K562 (cell line): ENCODE data around the gene CCDC97. TPM values are rescaled to one million over a fixed set of nuclear protein-coding genes. Genes with fewer than 3 reads are reported as not detected.

ENCODE experiments used
- ATAC-seq: fragments of 200-7000 bp; cut with Tn5 transposase; 3 replicates; pipeline ENCODE4 v1.9.1; 2020; ENCODE audit warnings: moderate library complexity
- BruUV-seq: library from RNA; stranded (reverse); fragments of 400-500 nt; replicated peaks from 2 replicates; lab custom pipeline; 2021; lab: Mats Ljungman, UMichigan
- CTCF ChIA-PET: fragments of 300-600 bp; formaldehyde crosslinking; extraction: SDS; loops from one replicate; lab custom pipeline; 2021; ENCODE audit warnings: low intra/inter-chr PET ratio; lab: Yijun Ruan, JAX
- POLR2A ChIA-PET: fragments of 300-600, 350-650 bp; sonication (Branson Sonifier 250); formaldehyde crosslinking; extraction: SDS; loops from one replicate; lab custom pipeline; 2021; ENCODE audit warnings: antibody characterized with exemption, inconsistent platforms; lab: Yijun Ruan, JAX
- DNase-seq, 4 experiments: peaks; one replicate each; pipeline versions ENCODE4 v3.0.0 to v3.0.0-alpha.2; 2011 to 2018; ENCODE audit warnings: low spot score in 3 of 4, mixed read lengths in 3 of 4; ENCODE audit errors: extremely low read depth in 1 of 4
- FAIRE-seq: peaks from 2 replicates; lab custom pipeline; 2011; peaks lifted over from hg19 to GRCh38; lab: Jason Lieb, UNC
- H2AFZ ChIP-seq: 2 replicates; pipeline ENCODE4 v1.6.0; 2011; ENCODE audit warnings: low read depth, low read length, control low read depth, inconsistent platforms
- H3K27ac ChIP-seq: fragments of 200-600 bp; 3 replicates; pipeline ENCODE4 v1.8.0; 2011; ENCODE audit warnings: low read depth, mild to moderate bottlenecking, control low read depth, inconsistent platforms, low read length, moderate library complexity, mixed read lengths; ENCODE audit errors: extremely low read depth
- H3K27me3 ChIP-seq, 2 experiments: fragments of 300-600 bp in 1 of 2; 2 replicates in 1 of 2; 3 replicates in 1 of 2; pipeline versions ENCODE4 v1.6.0 to v1.8.0; 2011; ENCODE audit warnings: inconsistent platforms in 2 of 2, low read length in 2 of 2, mild to moderate bottlenecking in 1 of 2, mixed read lengths in 1 of 2, moderate library complexity in 1 of 2; ENCODE audit not compliant: control insufficient read depth in 2 of 2, insufficient read depth in 2 of 2
- H3K36me3 ChIP-seq: fragments of 300-600 bp; 3 replicates; pipeline ENCODE4 v1.8.0; 2011; ENCODE audit warnings: mild to moderate bottlenecking, low read length, inconsistent platforms; ENCODE audit not compliant: control insufficient read depth, insufficient read depth
- H3K4me1 ChIP-seq, 2 experiments: fragments of 200-600 bp in 1 of 2; replicated peaks in 1 of 2; 2 replicates in 1 of 2; 3 replicates in 1 of 2; pipeline versions ENCODE4 v1.5.1 to v1.8.0; 2011; ENCODE audit warnings: inconsistent platforms in 2 of 2, low read length in 2 of 2, mild to moderate bottlenecking in 1 of 2, mixed read lengths in 1 of 2, moderate library complexity in 1 of 2; ENCODE audit not compliant: control insufficient read depth in 2 of 2, insufficient read depth in 2 of 2
- H3K4me2 ChIP-seq: 2 replicates; pipeline ENCODE4 v1.6.1; 2011; ENCODE audit warnings: low read length, control low read depth, inconsistent platforms, mixed read lengths; ENCODE audit not compliant: insufficient read depth
- H3K4me3 ChIP-seq: fragments of 200-600 bp; sonication (generic), shearing (Covaris generic); 2 replicates; pipeline ENCODE4 v1.5.1; 2016; ENCODE audit warnings: control low read depth, inconsistent platforms
- H3K79me2 ChIP-seq: fragments of 200-600 bp; 3 replicates; pipeline ENCODE4 v1.8.0; 2011; ENCODE audit warnings: low read length, inconsistent platforms; ENCODE audit not compliant: control insufficient read depth, insufficient read depth
- H3K9ac ChIP-seq, 2 experiments: 2 replicates each; pipeline versions ENCODE4 v1.6.0 to v1.6.1; 2011; ENCODE audit warnings: low read depth in 2 of 2, low read length in 2 of 2, control low read depth in 1 of 2, inconsistent platforms in 1 of 2, mild to moderate bottlenecking in 1 of 2, mixed read lengths in 1 of 2; ENCODE audit not compliant: insufficient read depth in 1 of 2
- H3K9me1 ChIP-seq: one replicate; pipeline ENCODE4 v1.6.0; 2011; ENCODE audit warnings: inconsistent platforms, mild to moderate bottlenecking, low read length, moderate library complexity; ENCODE audit not compliant: control insufficient read depth, insufficient read depth
- H3K9me3 ChIP-seq: replicated peaks from 2 replicates; pipeline ENCODE4 v1.5.1; 2011; ENCODE audit warnings: low read depth, low read length, inconsistent platforms; ENCODE audit not compliant: control insufficient read depth, insufficient read depth
- H4K20me1 ChIP-seq: replicated peaks from 2 replicates; pipeline ENCODE4 v1.6.1; 2011; ENCODE audit warnings: low read length, inconsistent platforms, mixed read lengths; ENCODE audit not compliant: control insufficient read depth, insufficient read depth
- CHD2 ChIP-seq: IDR thresholded peaks from 2 replicates; pipeline ENCODE4 v1.6.1; 2011; ENCODE audit warnings: low read depth, low read length
- MAZ ChIP-seq, 2 experiments: fragments of 450-650 bp in 1 of 2; sonication (generic) in 1 of 2; formaldehyde crosslinking; IDR thresholded peaks in 1 of 2; conservative IDR thresholded peaks in 1 of 2; 2 replicates each; pipeline versions ENCODE4 v1.4.0 to v1.5.0; 2020; ENCODE audit warnings: mild to moderate bottlenecking in 1 of 2, missing genetic modification reagents in 1 of 2
- MXI1 ChIP-seq: IDR thresholded peaks from 2 replicates; pipeline ENCODE4 v1.6.1; 2011; ENCODE audit warnings: low read depth, mild to moderate bottlenecking, improper control_type of control experiment, low read length
- MYNN ChIP-seq, 2 experiments: sonication (generic); formaldehyde crosslinking in 1 of 2; IDR thresholded peaks; 2 replicates each; pipeline versions ENCODE4 v1.5.0 to v1.6.1; 2016 to 2020; ENCODE audit warnings: antibody characterized with exemption in 1 of 2, missing genetic modification reagents in 1 of 2
- RBM34 ChIP-seq: fragments of 200-400 bp; formaldehyde crosslinking; IDR thresholded peaks from 2 replicates; pipeline ENCODE4 v1.6.1; 2018; ENCODE audit warnings: low read length, borderline replicate concordance; ENCODE audit not compliant: insufficient read depth
- SLC30A9 ChIP-seq: fragments of 250-450 bp; sonication (Bioruptor Pico); IDR thresholded peaks from 2 replicates; pipeline ENCODE4 v1.8.0; 2022; ENCODE audit warnings: mild to moderate bottlenecking, moderate library complexity
- SMC3 ChIP-seq: conservative IDR thresholded peaks from 2 replicates; pipeline ENCODE4 v1.6.1; 2011; ENCODE audit warnings: low read depth, low read length, improper control_type of control experiment; ENCODE audit not compliant: insufficient read depth
- STAG1 ChIP-seq: sonication (generic); formaldehyde crosslinking; IDR thresholded peaks from 2 replicates; pipeline ENCODE4 v1.5.0; 2020; ENCODE audit warnings: missing genetic modification reagents, borderline replicate concordance
- ZFX ChIP-seq: sonication (generic); formaldehyde crosslinking; IDR thresholded peaks from 2 replicates; pipeline ENCODE4 v1.8.0; 2022; ENCODE audit warnings: mild to moderate bottlenecking, missing genetic modification reagents, moderate library complexity
- WGBS: fragments of 100-300 bp; shearing (Covaris generic); methylation state at CpG from one replicate; pipeline ENCODE4 v1.1.6; 2016; ENCODE audit warnings: low coverage, mixed read lengths; ENCODE audit not compliant: insufficient coverage; ENCODE audit errors: missing lambda C conversion rate; 5-methylcytosine and 5-hydroxymethylcytosine counted together
- in situ Hi-C: fragments of 300-500 bp; cut with MboI; formaldehyde crosslinking; loops from 4 replicates; pipeline ENCODE4 v1.15.0; 2018; ENCODE audit warnings: inconsistent platforms, mixed read lengths
- intact Hi-C: fragments of 100-400 bp; cut with micrococcal nuclease; formaldehyde crosslinking; loops from 2 replicates; pipeline ENCODE4 v1.14.2; 2022
- polyA plus RNA-seq, 8 experiments: library from polyadenylated mRNA; depleted of rRNA in 4 of 8; stranded (reverse) in 5 of 8; unstranded in 3 of 8; fragments of >200 nt; fragmentation: Nextera tagmentation in 2 of 8; fragmentation: Illumina TruSeq in 1 of 8; extraction: Ambion mirVana in 2 of 8; extraction: Trizol in 1 of 8; gene quantifications; 2 replicates each; pipeline versions ENCODE4 v1.2.1 to v1.2.3, GENCODE V29; 2011 to 2014; ENCODE audit warnings: inconsistent platforms in 1 of 8, missing spikeins in 1 of 8
- total RNA-seq, 7 experiments: library from RNA; depleted of rRNA in 6 of 7; stranded (reverse); fragments of >200 nt in 6 of 7; fragmentation: Illumina TruSeq in 2 of 7; extraction: Trizol in 2 of 7; gene quantifications; 2 replicates each; pipeline versions ENCODE4 v1.2.1 to v1.2.3, GENCODE V29; 2011 to 2021; ENCODE audit warnings: low replicate concordance in 1 of 7
- TF ChIP-seq, protein P1 (sequence below), 2 experiments: fragments of 450-650 bp in 1 of 2; sonication (generic) in 1 of 2; formaldehyde crosslinking in 1 of 2; IDR thresholded peaks in 1 of 2; conservative IDR thresholded peaks in 1 of 2; 2 replicates each; pipeline versions ENCODE4 v1.6.1 to v1.8.1; 2016 to 2023; ENCODE audit warnings: mild to moderate bottlenecking in 2 of 2, moderate library complexity in 2 of 2, inconsistent platforms in 1 of 2, missing genetic modification reagents in 1 of 2
- TF ChIP-seq, protein P2 (sequence below), 2 experiments: fragments of 450-650 bp; IDR thresholded peaks; 2 replicates each; pipeline ENCODE4 v1.6.1; 2016
- TF ChIP-seq, protein P3 (sequence below): fragments of 450-650 bp; formaldehyde crosslinking; IDR thresholded peaks from 2 replicates; pipeline ENCODE4 v1.4.0; 2020; ENCODE audit warnings: mild to moderate bottlenecking, moderate library complexity
- TF ChIP-seq, protein P4 (sequence below): fragments of 250-450 bp; sonication (Bioruptor Pico); IDR thresholded peaks from 2 replicates; pipeline ENCODE4 v1.5.0; 2020; ENCODE audit warnings: mild to moderate bottlenecking

CCDC97 gene
- total and polyA plus RNA-seq, 9 of the 15 experiments (the other 6 are each of a cell fraction or from before 2014, with no cell fraction given), result 0.60 to 16.5 (median 7.0) TPM

DNA sequence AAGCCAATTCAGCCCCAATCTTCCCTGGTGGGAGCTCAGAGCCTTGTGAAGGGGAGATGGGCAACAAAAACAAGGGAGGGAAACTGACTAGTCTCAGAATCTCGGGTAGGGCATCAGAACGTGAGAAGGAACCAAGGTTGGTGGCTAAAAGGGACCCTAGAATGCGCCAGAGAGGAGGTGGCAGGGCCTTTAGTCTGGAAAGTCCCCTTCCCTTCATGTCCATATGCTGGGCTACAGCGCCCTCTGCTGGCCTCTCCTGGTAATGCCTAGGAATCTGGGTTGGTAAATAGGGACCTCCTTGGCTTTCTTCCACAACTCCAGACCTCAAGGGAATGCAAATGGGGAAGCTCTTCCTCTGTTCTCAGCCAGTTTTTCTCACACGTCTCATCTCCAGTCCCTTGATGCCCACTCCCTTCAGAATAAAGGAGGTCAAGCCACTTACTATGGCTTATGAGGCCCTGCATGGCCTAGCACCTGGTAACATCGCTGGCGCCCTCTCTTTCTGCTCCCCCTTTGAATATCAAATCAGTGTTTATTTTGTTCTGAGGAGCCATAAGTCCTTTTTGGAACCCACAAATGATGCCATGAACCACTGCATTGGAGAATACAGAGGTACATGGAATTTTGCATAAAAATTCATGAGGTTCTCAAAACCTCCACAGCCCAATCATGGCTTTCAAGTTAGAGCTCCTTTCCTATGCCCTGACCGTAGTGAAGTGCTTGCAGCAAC is 1.4 kb upstream of the CCDC97 start:
- peak overlapping the region; percentile 88 to 93; a peak in 2 of 4 replicates for H3K9ac ChIP-seq
- DNase-seq (peak; percentile 64 to 91 (median 70)), ATAC-seq (peak; percentile 78), FAIRE-seq (peak; percentile 88)
- peak overlapping the region; percentile 91 for H3K4me2 ChIP-seq
- ChIA-PET CTCF (interaction anchor here (0.5 to 1.7 kb wide), 4 partner anchors 104 to 182 kb away, joined by 3 to 13 read pairs (median 3); partner anchors contain the start of gene ERICH4), POLR2A (interaction anchor here (0.6 to 2.2 kb wide), 10 partner anchors 8 to 712 kb away, joined by 3 to 8 read pairs (median 3); partner anchors contain the start of gene HNRNPUL1)
- peaks cover 34% of the 10 kb centered on the region for H3K79me2 ChIP-seq
- no peak overlapping the region for H3K4me3 ChIP-seq
- intact Hi-C loops, result loop anchor here (5.0 kb wide), 2 partner anchors 44 to 106 kb away; partner anchors contain the start of gene TGFB1
- peaks cover 11 to 12% of the 10 kb centered on the region in 2 experiments; a peak in 4 of 5 replicates for H3K4me1 ChIP-seq
- H4K20me1 ChIP-seq, result peaks cover 7% of the 10 kb centered on the region; the same call in 1 of the 2 replicates
- H3K9me1 ChIP-seq, result no peaks in the 10 kb centered on the region
- 23% methylated on average over 7 of the region's 8 CpGs for WGBS
- H3K27me3 ChIP-seq, result no peaks in the 10 kb centered on the region
- H3K27ac ChIP-seq, result peak overlapping the region; percentile 88
- no TSS peak for BruUV-seq
- H3K9me3 ChIP-seq, result no peaks in the 10 kb centered on the region
- H2AFZ ChIP-seq, result no peak overlapping the region
- peaks cover 61% of the 10 kb centered on the region for H3K36me3 ChIP-seq
- in situ Hi-C loops, result loop anchor here (25.0 kb wide), 1 partner anchor 254 kb away; no protein-coding TSS in a partner anchor
- peak; percentile 66; the same call in 1 of the 2 replicates for TF ChIP-seq STAG1
- peak; percentile 15; the same call in 1 of the 2 replicates for TF ChIP-seq ZFX (CRISPR knock-in tag)
- TF ChIP-seq MAZ (CRISPR knock-in tag; conservative IDR thresholded peaks at IDR 0.05 in 1 of 2, IDR thresholded peaks at IDR 0.05 in 1 of 2), result peak; percentile 60 to 62; a peak in 2 of 4 replicates
- no peak for TF ChIP-seq CHD2
- TF ChIP-seq MXI1, result no peak
- TF ChIP-seq SLC30A9 (CRISPR knock-in tag), result no peak
- TF ChIP-seq, protein P1, sequence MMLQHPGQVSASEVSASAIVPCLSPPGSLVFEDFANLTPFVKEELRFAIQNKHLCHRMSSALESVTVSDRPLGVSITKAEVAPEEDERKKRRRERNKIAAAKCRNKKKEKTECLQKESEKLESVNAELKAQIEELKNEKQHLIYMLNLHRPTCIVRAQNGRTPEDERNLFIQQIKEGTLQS (IDR thresholded peaks at IDR 0.05), result no peak
- TF ChIP-seq, protein P1 (CRISPR knock-in tag; conservative IDR thresholded peaks at IDR 0.05), result 0 out of 2 replicates have a peak, but pooled peaks have one; percentile 36
- TF ChIP-seq SMC3, result peak; percentile 69
- no peak for TF ChIP-seq RBM34
- TF ChIP-seq, protein P2, sequence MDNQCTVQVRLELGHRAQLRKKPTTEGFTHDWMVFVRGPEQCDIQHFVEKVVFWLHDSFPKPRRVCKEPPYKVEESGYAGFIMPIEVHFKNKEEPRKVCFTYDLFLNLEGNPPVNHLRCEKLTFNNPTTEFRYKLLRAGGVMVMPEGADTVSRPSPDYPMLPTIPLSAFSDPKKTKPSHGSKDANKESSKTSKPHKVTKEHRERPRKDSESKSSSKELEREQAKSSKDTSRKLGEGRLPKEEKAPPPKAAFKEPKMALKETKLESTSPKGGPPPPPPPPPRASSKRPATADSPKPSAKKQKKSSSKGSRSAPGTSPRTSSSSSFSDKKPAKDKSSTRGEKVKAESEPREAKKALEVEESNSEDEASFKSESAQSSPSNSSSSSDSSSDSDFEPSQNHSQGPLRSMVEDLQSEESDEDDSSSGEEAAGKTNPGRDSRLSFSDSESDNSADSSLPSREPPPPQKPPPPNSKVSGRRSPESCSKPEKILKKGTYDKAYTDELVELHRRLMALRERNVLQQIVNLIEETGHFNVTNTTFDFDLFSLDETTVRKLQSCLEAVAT (IDR thresholded peaks at IDR 0.05), result 0 out of 4 replicates have a peak, but pooled peaks of 1 of the 2 experiments have one; percentile 29
- TF ChIP-seq, protein P3, sequence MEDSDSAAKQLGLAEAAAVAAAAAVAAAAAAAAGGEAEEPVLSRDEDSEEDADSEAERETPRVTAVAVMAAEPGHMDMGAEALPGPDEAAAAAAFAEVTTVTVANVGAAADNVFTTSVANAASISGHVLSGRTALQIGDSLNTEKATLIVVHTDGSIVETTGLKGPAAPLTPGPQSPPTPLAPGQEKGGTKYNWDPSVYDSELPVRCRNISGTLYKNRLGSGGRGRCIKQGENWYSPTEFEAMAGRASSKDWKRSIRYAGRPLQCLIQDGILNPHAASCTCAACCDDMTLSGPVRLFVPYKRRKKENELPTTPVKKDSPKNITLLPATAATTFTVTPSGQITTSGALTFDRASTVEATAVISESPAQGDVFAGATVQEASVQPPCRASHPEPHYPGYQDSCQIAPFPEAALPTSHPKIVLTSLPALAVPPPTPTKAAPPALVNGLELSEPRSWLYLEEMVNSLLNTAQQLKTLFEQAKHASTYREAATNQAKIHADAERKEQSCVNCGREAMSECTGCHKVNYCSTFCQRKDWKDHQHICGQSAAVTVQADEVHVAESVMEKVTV (CRISPR knock-in tag), result peak; percentile 59; the same call in 1 of the 2 replicates
- peak; percentile 76 for TF ChIP-seq MYNN (IDR thresholded peaks at IDR 0.05)
- TF ChIP-seq MYNN (CRISPR knock-in tag; IDR thresholded peaks at IDR 0.05), result no peak
- TF ChIP-seq, protein P4, sequence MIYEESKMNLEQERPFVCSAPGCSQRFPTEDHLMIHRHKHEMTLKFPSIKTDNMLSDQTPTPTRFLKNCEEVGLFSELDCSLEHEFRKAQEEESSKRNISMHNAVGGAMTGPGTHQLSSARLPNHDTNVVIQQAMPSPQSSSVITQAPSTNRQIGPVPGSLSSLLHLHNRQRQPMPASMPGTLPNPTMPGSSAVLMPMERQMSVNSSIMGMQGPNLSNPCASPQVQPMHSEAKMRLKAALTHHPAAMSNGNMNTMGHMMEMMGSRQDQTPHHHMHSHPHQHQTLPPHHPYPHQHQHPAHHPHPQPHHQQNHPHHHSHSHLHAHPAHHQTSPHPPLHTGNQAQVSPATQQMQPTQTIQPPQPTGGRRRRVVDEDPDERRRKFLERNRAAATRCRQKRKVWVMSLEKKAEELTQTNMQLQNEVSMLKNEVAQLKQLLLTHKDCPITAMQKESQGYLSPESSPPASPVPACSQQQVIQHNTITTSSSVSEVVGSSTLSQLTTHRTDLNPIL (CRISPR knock-in tag), result 0 out of 2 replicates have a peak, but pooled peaks have one; percentile 35
